ENCODE data around the gene GALNT7.

- TF ChIP-seq, protein P1, sequence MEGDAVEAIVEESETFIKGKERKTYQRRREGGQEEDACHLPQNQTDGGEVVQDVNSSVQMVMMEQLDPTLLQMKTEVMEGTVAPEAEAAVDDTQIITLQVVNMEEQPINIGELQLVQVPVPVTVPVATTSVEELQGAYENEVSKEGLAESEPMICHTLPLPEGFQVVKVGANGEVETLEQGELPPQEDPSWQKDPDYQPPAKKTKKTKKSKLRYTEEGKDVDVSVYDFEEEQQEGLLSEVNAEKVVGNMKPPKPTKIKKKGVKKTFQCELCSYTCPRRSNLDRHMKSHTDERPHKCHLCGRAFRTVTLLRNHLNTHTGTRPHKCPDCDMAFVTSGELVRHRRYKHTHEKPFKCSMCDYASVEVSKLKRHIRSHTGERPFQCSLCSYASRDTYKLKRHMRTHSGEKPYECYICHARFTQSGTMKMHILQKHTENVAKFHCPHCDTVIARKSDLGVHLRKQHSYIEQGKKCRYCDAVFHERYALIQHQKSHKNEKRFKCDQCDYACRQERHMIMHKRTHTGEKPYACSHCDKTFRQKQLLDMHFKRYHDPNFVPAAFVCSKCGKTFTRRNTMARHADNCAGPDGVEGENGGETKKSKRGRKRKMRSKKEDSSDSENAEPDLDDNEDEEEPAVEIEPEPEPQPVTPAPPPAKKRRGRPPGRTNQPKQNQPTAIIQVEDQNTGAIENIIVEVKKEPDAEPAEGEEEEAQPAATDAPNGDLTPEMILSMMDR (IDR thresholded peaks at IDR 0.05; ENCODE audit: low read depth, low read length), result no peak
- no peak for TF ChIP-seq EZH2phosphoT487 (IDR thresholded peaks at IDR 0.05; ENCODE audit: low read depth)
These were observed 100.7 kb downstream of the GALNT7 start for GRCh38 chr4:173269280-173269679.
